ENCODE data around the gene KIF20B.

- TF ChIP-seq POLR2A (IDR thresholded peaks at IDR 0.05): no peak
- TF ChIP-seq CTCF (IDR thresholded peaks at IDR 0.05): no peak
These were observed 35.3 kb upstream of the KIF20B start for GRCh38 chr10:89666138-89666537.
